Astrocyte (in vitro differentiated cells and primary cell): ENCODE measurements around the gene CNTN1. TPM values are rescaled to one million over a fixed set of nuclear protein-coding genes. Genes with fewer than 3 reads are reported as not detected.

Experiments
- DNase-seq: peaks from one replicate; pipeline ENCODE4 v3.0.0-alpha.2; 2010; ENCODE audit warnings: low read depth
- FAIRE-seq: peaks from 2 replicates; lab custom pipeline; 2011; peaks lifted over from hg19 to GRCh38; lab: Jason Lieb, UNC
- H2AFZ ChIP-seq: 2 replicates; pipeline ENCODE4 v1.6.0; 2012; ENCODE audit warnings: low read depth, low read length, inconsistent platforms
- H3K27ac ChIP-seq: 2 replicates; pipeline ENCODE4 v1.5.1; 2011; ENCODE audit warnings: low read depth, low read length, inconsistent platforms
- H3K27me3 ChIP-seq: 2 replicates; pipeline ENCODE4 v1.6.0; 2011; ENCODE audit warnings: low read length, inconsistent platforms; ENCODE audit not compliant: insufficient read depth
- H3K36me3 ChIP-seq: 2 replicates; pipeline ENCODE4 v1.5.1; 2011; ENCODE audit warnings: low read length, inconsistent platforms; ENCODE audit not compliant: insufficient read depth
- H3K4me1 ChIP-seq: 2 replicates; pipeline ENCODE4 v1.5.1; 2011; ENCODE audit warnings: low read length, inconsistent platforms; ENCODE audit not compliant: insufficient read depth
- H3K4me2 ChIP-seq: 2 replicates; pipeline ENCODE4 v1.6.0; 2012; ENCODE audit warnings: low read length, inconsistent platforms
- H3K4me3 ChIP-seq: 2 replicates; pipeline ENCODE4 v1.5.1; 2011; ENCODE audit warnings: low read depth, mild to moderate bottlenecking, low read length, inconsistent platforms; ENCODE audit not compliant: insufficient read depth
- H3K79me2 ChIP-seq: 2 replicates; pipeline ENCODE4 v1.6.0; 2012; ENCODE audit warnings: mild to moderate bottlenecking, low read length, inconsistent platforms; ENCODE audit not compliant: insufficient read depth
- H3K9ac ChIP-seq: 2 replicates; pipeline ENCODE4 v1.6.0; 2012; ENCODE audit warnings: mild to moderate bottlenecking, low read length, inconsistent platforms
- H3K9me3 ChIP-seq: 2 replicates; pipeline ENCODE4 v1.5.1; 2012; ENCODE audit warnings: low read depth, mild to moderate bottlenecking, low read length, inconsistent platforms; ENCODE audit not compliant: insufficient read depth
- H4K20me1 ChIP-seq: 2 replicates; pipeline ENCODE4 v1.6.0; 2012; ENCODE audit warnings: low read length, inconsistent platforms; ENCODE audit not compliant: insufficient read depth
- H3K27ac Mint-ChIP-seq: one replicate; pipeline ENCODE4 v1.8.0; 2021; ENCODE audit warnings: mild to moderate bottlenecking, mixed read lengths; ENCODE audit not compliant: unreplicated experiment
- H3K27me3 Mint-ChIP-seq: one replicate; pipeline ENCODE4 v1.8.0; 2021; ENCODE audit warnings: low read depth, mixed read lengths; ENCODE audit not compliant: unreplicated experiment
- H3K36me3 Mint-ChIP-seq: one replicate; pipeline ENCODE4 v1.8.0; 2021; ENCODE audit warnings: low read depth, mixed read lengths; ENCODE audit not compliant: unreplicated experiment
- H3K4me1 Mint-ChIP-seq: one replicate; pipeline ENCODE4 v1.8.0; 2021; ENCODE audit warnings: low read depth, mixed read lengths; ENCODE audit not compliant: unreplicated experiment
- H3K4me3 Mint-ChIP-seq: one replicate; pipeline ENCODE4 v1.8.0; 2021; ENCODE audit warnings: mild to moderate bottlenecking, moderate library complexity, mixed read lengths; ENCODE audit not compliant: unreplicated experiment
- H3K9me3 Mint-ChIP-seq: one replicate; pipeline ENCODE4 v1.8.0; 2021; ENCODE audit warnings: mild to moderate bottlenecking, mixed read lengths; ENCODE audit not compliant: unreplicated experiment
- EZH2 ChIP-seq: IDR thresholded peaks from 2 replicates; pipeline ENCODE4 v1.6.1; 2012; ENCODE audit warnings: mild to moderate bottlenecking, low read length, inconsistent platforms; ENCODE audit not compliant: insufficient read depth
- total RNA-seq: library from RNA; stranded (reverse); gene quantifications from 2 replicates; pipeline ENCODE4 v1.2.1, GENCODE V29; 2021
- TF ChIP-seq, protein P1 (sequence below): IDR thresholded peaks from 2 replicates; pipeline ENCODE4 v1.5.1; 2011; ENCODE audit warnings: low read depth, mild to moderate bottlenecking, inconsistent platforms, low read length, moderate library complexity; ENCODE audit not compliant: insufficient read depth

CNTN1 gene
- total RNA-seq, 1 donor from 2014 or later: 2.1 TPM

GRCh38 chr12:40663781-40664180 lies 28.5 kb upstream of the CNTN1 start:
- TF ChIP-seq, protein P1, sequence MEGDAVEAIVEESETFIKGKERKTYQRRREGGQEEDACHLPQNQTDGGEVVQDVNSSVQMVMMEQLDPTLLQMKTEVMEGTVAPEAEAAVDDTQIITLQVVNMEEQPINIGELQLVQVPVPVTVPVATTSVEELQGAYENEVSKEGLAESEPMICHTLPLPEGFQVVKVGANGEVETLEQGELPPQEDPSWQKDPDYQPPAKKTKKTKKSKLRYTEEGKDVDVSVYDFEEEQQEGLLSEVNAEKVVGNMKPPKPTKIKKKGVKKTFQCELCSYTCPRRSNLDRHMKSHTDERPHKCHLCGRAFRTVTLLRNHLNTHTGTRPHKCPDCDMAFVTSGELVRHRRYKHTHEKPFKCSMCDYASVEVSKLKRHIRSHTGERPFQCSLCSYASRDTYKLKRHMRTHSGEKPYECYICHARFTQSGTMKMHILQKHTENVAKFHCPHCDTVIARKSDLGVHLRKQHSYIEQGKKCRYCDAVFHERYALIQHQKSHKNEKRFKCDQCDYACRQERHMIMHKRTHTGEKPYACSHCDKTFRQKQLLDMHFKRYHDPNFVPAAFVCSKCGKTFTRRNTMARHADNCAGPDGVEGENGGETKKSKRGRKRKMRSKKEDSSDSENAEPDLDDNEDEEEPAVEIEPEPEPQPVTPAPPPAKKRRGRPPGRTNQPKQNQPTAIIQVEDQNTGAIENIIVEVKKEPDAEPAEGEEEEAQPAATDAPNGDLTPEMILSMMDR: no peak
- TF ChIP-seq EZH2: no peak
- Histone ChIP-seq H3K9ac (no peak overlapping the region), H3K27me3 (no peaks in the 10 kb centered on the region), H3K9me3 (peaks cover 3% of the 10 kb centered on the region), H3K27ac (no peak overlapping the region), H3K36me3 (no peaks in the 10 kb centered on the region), H3K4me2 (no peak overlapping the region), H2AFZ (no peak overlapping the region), H3K4me1 (no peaks in the 10 kb centered on the region), H4K20me1 (no peaks in the 10 kb centered on the region), H3K4me3 (no peak overlapping the region), H3K79me2 (no peaks in the 10 kb centered on the region)
- DNase-seq (no peak), FAIRE-seq (no peak)
- H3K4me3 Mint-ChIP-seq: no peak overlapping the region
- no peaks in the 10 kb centered on the region for H3K36me3 Mint-ChIP-seq
- H3K4me1 Mint-ChIP-seq: no peaks in the 10 kb centered on the region
- peaks cover 8% of the 10 kb centered on the region for H3K9me3 Mint-ChIP-seq
- no peaks in the 10 kb centered on the region for H3K27me3 Mint-ChIP-seq
- no peak overlapping the region for H3K27ac Mint-ChIP-seq

DNA sequence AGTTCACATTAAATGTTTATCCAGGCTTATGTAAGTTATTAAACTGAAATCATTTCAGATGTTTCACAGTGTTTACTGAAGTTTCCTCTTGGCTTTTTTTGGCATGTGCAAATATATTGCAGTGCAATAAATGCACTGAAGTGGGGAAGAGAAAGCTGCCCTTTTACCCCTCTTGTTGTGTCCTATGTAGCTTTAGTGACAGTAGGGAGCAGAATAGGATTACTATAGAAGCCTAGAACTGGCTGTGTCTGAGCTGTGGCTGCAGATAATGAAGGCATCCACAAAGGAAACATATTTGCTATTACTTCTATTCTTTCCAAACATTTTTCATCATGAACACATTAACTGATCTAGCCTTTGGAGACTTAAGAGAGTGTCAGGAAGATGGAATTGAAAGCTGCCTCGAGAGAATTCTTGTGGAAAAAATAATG lies 24.1 kb upstream of the CNTN1 start:
- Mint-ChIP-seq H3K4me3 (no peak overlapping the region), H3K27me3 (no peaks in the 10 kb centered on the region), H3K4me1 (no peaks in the 10 kb centered on the region), H3K36me3 (no peaks in the 10 kb centered on the region), H3K27ac (no peak overlapping the region), H3K9me3 (no peaks in the 10 kb centered on the region)
- DNase-seq: no peak
- no peak overlapping the region for H3K4me2 ChIP-seq
- no peak overlapping the region for H2AFZ ChIP-seq
- no peaks in the 10 kb centered on the region for H3K9me3 ChIP-seq
- H3K4me1 ChIP-seq: no peaks in the 10 kb centered on the region
- H3K27ac ChIP-seq: no peak overlapping the region
- H4K20me1 ChIP-seq: no peaks in the 10 kb centered on the region
- no peaks in the 10 kb centered on the region for H3K79me2 ChIP-seq
- no peak overlapping the region for H3K9ac ChIP-seq
- H3K36me3 ChIP-seq: no peaks in the 10 kb centered on the region
- H3K4me3 ChIP-seq: no peak overlapping the region
- no peaks in the 10 kb centered on the region for H3K27me3 ChIP-seq
- TF ChIP-seq, protein P1: no peak
- TF ChIP-seq EZH2: no peak
- no peak for FAIRE-seq

DNA sequence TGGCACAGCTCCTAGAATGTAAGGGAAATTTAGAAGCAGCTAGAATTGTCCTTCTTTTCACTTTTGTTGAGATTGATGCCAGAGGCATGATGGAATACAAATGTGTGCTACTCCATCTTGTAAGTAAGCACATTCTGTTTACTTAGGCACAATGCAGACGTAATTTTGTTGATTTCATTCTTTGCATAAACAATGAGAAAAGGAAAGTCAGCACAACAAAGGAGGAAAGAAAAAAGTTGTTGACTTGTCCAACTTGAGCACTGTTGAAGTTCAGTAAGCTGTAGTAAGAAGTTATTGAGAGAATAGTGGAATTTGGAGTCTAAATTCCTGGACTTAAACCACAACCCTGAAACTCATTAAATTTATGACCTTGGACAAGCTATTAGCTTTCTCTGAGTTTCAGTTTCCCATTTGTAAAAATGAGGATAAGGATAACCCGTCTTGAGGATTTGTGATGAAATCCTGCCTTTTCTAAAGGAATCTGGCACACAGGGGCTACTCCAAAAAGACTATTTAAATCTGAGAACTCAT lies 19.4 kb upstream of the CNTN1 start:
- no peak for FAIRE-seq
- H3K4me3 Mint-ChIP-seq: no peak overlapping the region
- Histone ChIP-seq H2AFZ (no peak overlapping the region), H3K9me3 (no peaks in the 10 kb centered on the region), H3K79me2 (no peaks in the 10 kb centered on the region), H3K36me3 (no peaks in the 10 kb centered on the region), H3K27me3 (no peaks in the 10 kb centered on the region), H3K4me3 (no peak overlapping the region), H3K27ac (no peak overlapping the region), H3K9ac (no peak overlapping the region), H4K20me1 (no peaks in the 10 kb centered on the region), H3K4me1 (no peaks in the 10 kb centered on the region), H3K4me2 (no peak overlapping the region)
- H3K27ac Mint-ChIP-seq: no peak overlapping the region
- H3K9me3 Mint-ChIP-seq: peaks cover 2% of the 10 kb centered on the region
- no peak for DNase-seq
- H3K36me3 Mint-ChIP-seq: no peaks in the 10 kb centered on the region
- TF ChIP-seq, protein P1: no peak
- TF ChIP-seq EZH2: no peak
- H3K27me3 Mint-ChIP-seq: no peaks in the 10 kb centered on the region
- no peaks in the 10 kb centered on the region for H3K4me1 Mint-ChIP-seq
